Measurements from ENCODE around the gene MYH7B. TPM values are rescaled to one million over a fixed set of nuclear protein-coding genes. Genes with fewer than 3 reads are reported as not detected.

Gene MYH7B
- total RNA-seq, 1 donor from 2014 or later: 0.19 TPM

- Mint-ChIP-seq H3K27me3 (no peaks in the 10 kb centered on the region), H3K9me3 (no peaks in the 10 kb centered on the region), H3K4me3 (no peak overlapping the region), H3K4me1 (peaks cover 25% of the 10 kb centered on the region), H3K36me3 (ENCODE audit: low read depth) (peaks cover 23% of the 10 kb centered on the region), H3K27ac (no peak overlapping the region)
- intact Hi-C loops (cut with micrococcal nuclease): no loop called here
- DNase-seq: no peak
These were observed 3.0 kb upstream of the MYH7B start for GRCh38 chr20:34952671-34953070.

DNA sequence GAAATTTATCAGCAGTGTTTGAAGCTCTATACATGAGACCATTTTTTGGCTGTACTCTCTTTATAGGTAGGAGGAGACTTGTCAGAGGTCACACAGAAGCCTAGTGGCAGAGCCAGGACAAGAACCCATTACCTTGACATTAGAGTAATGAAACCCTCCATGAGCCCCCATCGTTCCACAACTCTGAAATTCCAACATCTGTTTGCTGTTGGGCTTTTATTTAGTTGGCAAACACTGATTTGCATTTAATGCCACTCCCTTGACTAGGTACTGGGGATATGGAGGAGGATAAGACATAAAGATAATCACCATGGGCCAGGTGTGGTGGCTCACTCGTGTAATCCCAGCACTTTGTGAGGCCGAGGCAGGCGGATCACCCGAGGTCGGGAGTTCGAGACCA is 1.7 kb upstream of the MYH7B start:
- Mint-ChIP-seq H3K4me3 (no peak overlapping the region), H3K27ac (no peak overlapping the region), H3K4me1 (peaks cover 25% of the 10 kb centered on the region), H3K36me3 (ENCODE audit: low read depth) (peaks cover 23% of the 10 kb centered on the region), H3K9me3 (no peaks in the 10 kb centered on the region), H3K27me3 (no peaks in the 10 kb centered on the region)
- DNase-seq: no peak
- intact Hi-C loops (cut with micrococcal nuclease): loop anchor here (2.0 kb wide), 3 partner anchors 35 to 129 kb away; partner anchors contain the start of gene NCOA6

- peaks cover 25% of the 10 kb centered on the region for H3K4me1 Mint-ChIP-seq
- intact Hi-C loops (cut with micrococcal nuclease): loop anchor here (1.0 to 2.0 kb wide), 5 partner anchors 36 to 130 kb away; partner anchors contain the start of genes ACSS2 and NCOA6
- no peaks in the 10 kb centered on the region for H3K27me3 Mint-ChIP-seq
- DNase-seq: no peak
- H3K9me3 Mint-ChIP-seq: no peaks in the 10 kb centered on the region
- peaks cover 15% of the 10 kb centered on the region for H3K36me3 Mint-ChIP-seq (ENCODE audit: low read depth)
- peak overlapping the region; percentile 95 for H3K4me3 Mint-ChIP-seq
- H3K27ac Mint-ChIP-seq: peak overlapping the region; percentile 95
These were observed 801 bp upstream of the MYH7B start for GRCh38 chr20:34954904-34955230.

GRCh38 chr20:34956041-34956458 is 382 bp downstream of the MYH7B start:
- intact Hi-C loops (cut with micrococcal nuclease): no loop called here
- no peaks in the 10 kb centered on the region for H3K9me3 Mint-ChIP-seq
- peaks cover 27% of the 10 kb centered on the region for H3K4me1 Mint-ChIP-seq
- DNase-seq: no peak
- peak overlapping the region; percentile 95 for H3K27ac Mint-ChIP-seq
- peaks cover 11% of the 10 kb centered on the region for H3K36me3 Mint-ChIP-seq (ENCODE audit: low read depth)
- H3K4me3 Mint-ChIP-seq: peak overlapping the region; percentile 95
- no peaks in the 10 kb centered on the region for H3K27me3 Mint-ChIP-seq

DNA sequence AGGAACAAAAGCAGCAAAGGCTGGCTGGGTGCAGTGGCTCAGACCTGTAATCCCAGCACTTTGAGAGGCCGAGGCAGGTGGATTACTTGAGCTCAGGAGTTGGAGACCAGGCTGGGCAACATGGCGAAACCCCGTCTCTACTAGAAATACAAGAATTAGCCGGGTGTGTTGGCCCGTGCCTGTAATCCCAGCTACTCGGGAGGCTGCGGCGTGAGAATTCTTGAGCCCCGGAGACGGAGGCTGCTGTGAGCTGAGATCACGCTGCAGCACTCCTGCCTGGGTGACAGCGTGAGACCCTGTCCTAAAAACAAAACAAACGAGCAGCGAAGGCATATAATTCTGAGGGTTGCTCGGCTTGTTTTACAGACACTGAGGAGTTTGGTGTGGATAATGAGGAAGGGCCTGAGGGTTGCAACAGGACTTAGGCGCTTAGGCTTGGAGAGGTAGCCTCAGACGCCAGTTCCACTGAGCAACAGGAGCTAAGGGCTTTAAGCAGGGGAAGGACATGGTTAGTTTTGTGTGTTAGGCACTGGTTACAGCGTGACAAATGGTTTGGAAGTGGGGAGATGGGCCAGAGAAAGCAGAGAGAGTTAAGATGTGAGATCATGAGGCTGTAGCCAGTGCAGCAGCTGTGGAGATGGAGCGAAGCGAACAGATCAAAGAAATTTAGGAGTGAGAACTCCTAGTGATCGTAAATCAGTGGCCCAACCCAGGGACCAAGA is 1.2 kb downstream of the MYH7B start:
- Mint-ChIP-seq H3K27ac (no peak overlapping the region), H3K27me3 (no peaks in the 10 kb centered on the region), H3K36me3 (ENCODE audit: low read depth) (peaks cover 11% of the 10 kb centered on the region), H3K4me1 (peaks cover 27% of the 10 kb centered on the region), H3K4me3 (no peak overlapping the region), H3K9me3 (no peaks in the 10 kb centered on the region)
- intact Hi-C loops (cut with micrococcal nuclease): no loop called here
- DNase-seq: no peak

DNA sequence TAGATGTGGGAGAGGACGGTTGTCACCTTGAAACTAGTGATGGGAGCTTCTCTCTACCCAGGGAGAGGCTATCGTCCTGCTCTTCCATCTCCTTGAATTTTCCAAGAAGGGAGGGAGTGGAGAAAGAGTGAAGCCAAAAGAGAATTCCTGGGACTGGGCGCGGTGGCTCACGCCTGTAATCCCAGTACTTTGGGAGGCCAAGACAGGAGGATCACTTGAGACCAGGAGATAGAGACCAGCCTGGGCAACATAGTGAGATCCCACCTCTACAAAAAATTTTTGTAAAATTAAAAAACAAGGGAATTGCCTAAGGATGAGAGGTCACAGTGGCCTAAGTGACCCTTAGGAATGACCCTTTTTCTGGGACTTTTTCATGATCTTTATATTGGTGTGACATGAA is 8.8 kb downstream of the MYH7B start:
- H3K27ac Mint-ChIP-seq: no peak overlapping the region
- H3K9me3 Mint-ChIP-seq: no peaks in the 10 kb centered on the region
- DNase-seq: no peak
- peaks cover 8% of the 10 kb centered on the region for H3K27me3 Mint-ChIP-seq
- peaks cover 3% of the 10 kb centered on the region for H3K4me1 Mint-ChIP-seq
- H3K4me3 Mint-ChIP-seq: no peak overlapping the region
- H3K36me3 Mint-ChIP-seq (ENCODE audit: low read depth): no peaks in the 10 kb centered on the region
- intact Hi-C loops (cut with micrococcal nuclease): no loop called here

DNA sequence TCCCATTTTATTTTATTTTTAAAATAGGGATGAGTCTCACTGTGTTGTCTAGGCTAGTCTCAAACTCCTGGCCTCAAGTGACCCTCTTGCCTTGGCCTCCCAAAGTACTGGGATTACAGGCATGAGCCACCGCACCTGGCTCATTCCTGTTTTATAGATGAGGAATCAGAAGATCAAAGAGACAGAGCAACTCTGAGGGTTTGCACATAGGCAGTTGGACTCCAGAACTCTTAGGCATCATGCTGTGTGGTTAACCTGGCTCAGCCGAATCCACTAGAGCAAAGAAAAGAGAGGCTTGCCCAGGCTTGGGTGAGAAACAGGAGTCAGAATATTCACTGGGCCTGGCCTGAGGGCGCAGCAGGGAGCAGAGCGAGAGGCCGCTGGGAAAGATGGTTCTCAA is 9.4 kb downstream of the MYH7B start:
- DNase-seq: no peak
- Mint-ChIP-seq H3K4me1 (peaks cover 3% of the 10 kb centered on the region), H3K9me3 (no peaks in the 10 kb centered on the region), H3K4me3 (no peak overlapping the region), H3K27ac (no peak overlapping the region), H3K36me3 (ENCODE audit: low read depth) (no peaks in the 10 kb centered on the region), H3K27me3 (peaks cover 8% of the 10 kb centered on the region)
- intact Hi-C loops (cut with micrococcal nuclease): no loop called here

DNA sequence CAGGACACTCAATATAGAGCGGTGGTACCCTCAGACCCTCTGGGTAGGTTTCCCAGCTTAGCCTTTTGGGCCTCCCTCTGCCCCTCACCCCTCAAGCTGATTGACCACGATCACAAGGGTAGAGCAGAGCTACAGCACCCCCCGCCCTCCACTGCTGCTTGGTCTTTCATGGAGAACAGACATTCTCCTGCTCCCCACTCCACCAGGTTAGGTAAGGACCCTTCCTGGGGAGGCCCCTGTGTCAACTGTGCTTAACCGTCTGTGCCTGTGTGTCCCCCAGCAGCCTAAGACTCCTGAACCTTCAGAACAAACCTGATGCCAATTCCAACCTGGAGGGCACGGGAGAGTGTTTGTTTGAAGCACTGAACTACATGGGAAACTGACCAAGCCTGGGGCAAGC is 11.8 kb downstream of the MYH7B start:
- H3K27ac Mint-ChIP-seq: no peak overlapping the region

DNA sequence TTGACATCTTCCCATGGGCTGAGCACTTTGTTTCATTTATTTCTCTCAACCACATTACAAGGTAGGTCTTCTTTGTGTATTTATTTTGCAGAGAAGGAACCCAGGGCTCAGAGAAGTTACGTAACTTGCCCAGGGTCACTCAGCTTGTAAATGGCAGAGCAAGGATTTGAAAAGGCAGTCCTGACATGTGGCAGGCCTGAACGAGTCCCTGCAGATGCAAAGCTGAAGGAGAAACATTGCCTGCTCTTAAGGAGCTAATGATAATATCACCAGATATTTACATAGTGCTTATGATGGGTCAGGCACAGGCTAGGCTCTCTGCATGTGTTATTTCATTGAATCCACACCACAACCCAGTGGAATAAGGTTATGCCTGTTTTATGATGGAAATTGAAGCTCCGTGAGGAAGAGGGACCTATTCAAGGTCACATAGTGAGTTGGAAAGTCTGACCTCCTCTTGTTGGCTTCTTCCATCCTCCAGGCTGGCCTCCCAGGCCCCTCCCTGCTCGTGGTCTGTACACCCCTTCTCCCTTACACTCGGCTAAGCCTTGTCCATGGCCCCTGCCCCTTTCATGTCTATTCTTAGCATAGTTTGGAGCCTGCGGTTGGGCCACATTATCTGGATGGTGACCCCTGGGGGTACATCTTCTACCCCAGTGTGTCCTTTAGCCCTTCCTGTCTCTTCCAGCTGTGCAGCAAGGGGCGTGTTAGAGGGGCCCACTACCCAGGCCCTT is 12.5 kb downstream of the MYH7B start:
- Mint-ChIP-seq H3K4me3 (no peak overlapping the region), H3K4me1 (no peaks in the 10 kb centered on the region), H3K27ac (no peak overlapping the region), H3K36me3 (ENCODE audit: low read depth) (no peaks in the 10 kb centered on the region), H3K27me3 (peaks cover 11% of the 10 kb centered on the region), H3K9me3 (no peaks in the 10 kb centered on the region)
- intact Hi-C loops (cut with micrococcal nuclease): no loop called here
- DNase-seq: no peak

More for the DNA sequence above, 11.8 kb downstream of the MYH7B start:
- no peaks in the 10 kb centered on the region for H3K9me3 Mint-ChIP-seq
- H3K27me3 Mint-ChIP-seq: peaks cover 8% of the 10 kb centered on the region
- no peaks in the 10 kb centered on the region for H3K4me1 Mint-ChIP-seq
- no peaks in the 10 kb centered on the region for H3K36me3 Mint-ChIP-seq (ENCODE audit: low read depth)
- no peak for DNase-seq
- intact Hi-C loops (cut with micrococcal nuclease): no loop called here
- no peak overlapping the region for H3K4me3 Mint-ChIP-seq

DNA sequence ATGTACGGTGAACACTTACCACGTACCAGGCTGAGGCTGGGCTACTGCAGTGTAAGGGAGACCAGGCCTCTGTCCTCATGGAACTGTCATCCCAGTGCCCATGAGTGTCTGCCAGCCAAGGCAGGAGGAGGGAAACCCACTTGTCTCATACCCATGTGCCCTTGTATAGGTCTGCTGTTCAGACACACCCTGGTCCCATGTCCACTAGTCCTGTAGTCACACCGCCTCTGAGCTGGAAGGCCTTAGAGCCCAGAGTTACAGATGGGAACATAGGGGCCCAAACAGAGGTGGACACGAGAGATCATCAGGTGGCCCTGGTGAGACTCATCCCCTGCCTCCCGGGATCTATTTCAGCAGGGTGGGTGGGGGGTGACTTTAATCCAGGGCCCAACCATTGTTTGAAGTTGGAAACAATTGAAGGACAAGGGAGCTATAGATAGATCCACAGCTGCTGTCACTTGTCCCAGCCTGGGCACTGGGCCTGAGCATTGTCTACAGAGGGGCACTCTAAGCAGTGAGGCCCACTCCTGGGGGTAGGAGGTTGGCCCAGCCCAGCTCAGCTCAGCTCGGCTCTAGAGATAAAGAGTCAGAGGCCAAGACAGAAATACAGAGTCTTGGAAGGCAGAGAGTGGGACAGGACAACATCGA is 14.6 kb downstream of the MYH7B start:
- intact Hi-C loops (cut with micrococcal nuclease): no loop called here
- Mint-ChIP-seq H3K36me3 (ENCODE audit: low read depth) (no peaks in the 10 kb centered on the region), H3K27ac (no peak overlapping the region), H3K4me1 (no peaks in the 10 kb centered on the region), H3K9me3 (no peaks in the 10 kb centered on the region), H3K27me3 (peaks cover 5% of the 10 kb centered on the region), H3K4me3 (no peak overlapping the region)
- DNase-seq: no peak

DNA sequence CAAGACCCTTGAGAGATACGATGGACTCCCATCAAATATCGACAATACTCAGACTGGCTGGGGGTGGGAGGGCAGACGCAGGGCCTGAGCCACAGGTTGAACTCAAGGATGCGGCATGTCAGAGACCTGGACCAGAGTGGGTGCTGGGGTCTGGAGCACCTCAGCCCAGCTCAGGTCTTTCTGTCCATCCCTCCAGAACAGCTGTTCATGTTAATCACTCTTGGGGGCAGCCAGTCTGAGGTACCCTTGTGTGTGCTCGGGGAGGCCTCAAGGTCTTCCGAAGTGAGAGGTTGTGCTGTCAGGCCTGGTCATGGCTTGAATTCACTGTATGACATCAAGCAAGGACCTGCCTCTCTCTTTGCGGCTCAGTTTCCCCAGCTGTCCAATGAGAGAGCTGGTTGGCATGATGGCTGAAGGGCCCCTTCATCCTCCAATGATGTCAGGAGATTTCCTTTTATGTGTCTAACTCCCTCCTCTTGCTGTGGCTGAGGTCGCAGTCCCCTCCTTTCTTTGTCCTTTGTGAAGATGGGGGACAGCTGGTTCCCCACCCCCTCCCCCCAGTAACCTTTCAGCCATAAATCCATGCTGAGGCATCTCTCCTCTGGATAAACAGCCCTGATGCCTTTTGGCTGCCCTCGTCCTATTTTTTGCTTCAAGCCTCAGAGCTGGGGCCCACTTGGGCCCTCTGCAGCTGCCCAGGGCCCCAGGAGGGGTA is 15.3 kb downstream of the MYH7B start:
- H3K9me3 Mint-ChIP-seq: no peaks in the 10 kb centered on the region
- intact Hi-C loops (cut with micrococcal nuclease): no loop called here
- no peak overlapping the region for H3K4me3 Mint-ChIP-seq
- DNase-seq: no peak
- no peak overlapping the region for H3K27ac Mint-ChIP-seq
- H3K4me1 Mint-ChIP-seq: no peaks in the 10 kb centered on the region
- peaks cover 5% of the 10 kb centered on the region for H3K27me3 Mint-ChIP-seq
- no peaks in the 10 kb centered on the region for H3K36me3 Mint-ChIP-seq (ENCODE audit: low read depth)

- Mint-ChIP-seq H3K27ac (no peak overlapping the region), H3K4me3 (no peak overlapping the region), H3K4me1 (no peaks in the 10 kb centered on the region), H3K36me3 (ENCODE audit: low read depth) (no peaks in the 10 kb centered on the region), H3K9me3 (no peaks in the 10 kb centered on the region), H3K27me3 (peaks cover 5% of the 10 kb centered on the region)
- DNase-seq: no peak
- intact Hi-C loops (cut with micrococcal nuclease): no loop called here
These were observed 16.0 kb downstream of the MYH7B start for GRCh38 chr20:34971561-34972235.

DNA sequence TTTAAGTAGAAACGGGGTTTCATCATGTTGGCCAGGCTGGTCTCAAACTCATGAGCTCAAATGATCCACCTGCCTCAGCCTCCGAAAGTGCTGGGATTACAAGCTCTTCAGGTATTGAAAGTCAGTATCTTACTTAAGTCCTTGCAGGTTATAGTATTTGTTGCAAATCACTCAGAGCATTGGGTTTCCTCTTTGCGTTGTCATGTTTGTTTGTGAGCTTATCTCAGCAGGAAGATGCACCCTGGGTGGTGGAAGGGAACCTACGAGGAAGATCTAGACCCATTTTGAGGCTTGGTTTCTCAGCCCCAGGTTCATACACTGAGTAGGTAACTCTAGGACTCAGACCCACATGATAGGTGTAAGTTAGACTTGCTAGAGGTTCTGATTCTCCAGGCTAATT is 18.6 kb downstream of the MYH7B start:
- Mint-ChIP-seq H3K27ac (no peak overlapping the region), H3K27me3 (peaks cover 7% of the 10 kb centered on the region)

More for the DNA sequence above, 18.6 kb downstream of the MYH7B start:
- intact Hi-C loops (cut with micrococcal nuclease): no loop called here
- DNase-seq: no peak
- Mint-ChIP-seq H3K36me3 (ENCODE audit: low read depth) (no peaks in the 10 kb centered on the region), H3K9me3 (no peaks in the 10 kb centered on the region), H3K4me1 (no peaks in the 10 kb centered on the region), H3K4me3 (no peak overlapping the region)
